Dermis blood vessel endothelial cell (primary cell): Measurements from ENCODE around the gene FLRT1. TPM values are rescaled to one million over a fixed set of nuclear protein-coding genes. Genes with fewer than 3 reads are reported as not detected.

ENCODE experiments used
- DNase-seq: peaks from one replicate; pipeline ENCODE4 v3.0.0; 2010
- total RNA-seq: library from RNA; depleted of rRNA; stranded (reverse); fragments of >200 nt; gene quantifications from 2 replicates; pipeline ENCODE4 v1.2.3, GENCODE V29; 2014

The FLRT1 gene
- total RNA-seq, result not detected in 2 replicates

- DNase-seq, result no peak
Measured at GRCh38 chr11:64035576-64035975, at the start of gene FLRT1. Gene FLRT1 (plus strand): TSS chr11:64035931. CDS start chr11:64116268, 80,337 bp downstream.

GRCh38 chr11:63986156-63986931 is 49.4 kb upstream of the FLRT1 start, which contains the start of gene OTUB1:
Gene OTUB1 (plus strand): TSS chr11:63986438. CDS start chr11:63986457, 19 bp downstream.
- DNase-seq, result peak; percentile 92

- no peak for DNase-seq
Measured at GRCh38 chr11:63986932-63987513, 48.7 kb upstream of the FLRT1 start.

- no peak for DNase-seq
Measured at GRCh38 chr11:63991558-63991957, 44.2 kb upstream of the FLRT1 start.

- DNase-seq, result no peak
Measured at GRCh38 chr11:63993100-63993499, 42.6 kb upstream of the FLRT1 start.

- no peak for DNase-seq
Measured at GRCh38 chr11:63993993-63994392, 41.7 kb upstream of the FLRT1 start.

GRCh38 chr11:63996512-63996911 is 39.2 kb upstream of the FLRT1 start:
- no peak for DNase-seq

- DNase-seq, result no peak
Measured at GRCh38 chr11:63997104-63997700, 38.5 kb upstream of the FLRT1 start.

- no peak for DNase-seq
Measured at GRCh38 chr11:63997801-63998337, 37.9 kb upstream of the FLRT1 start.

- no peak for DNase-seq
Measured at GRCh38 chr11:63998558-63999348, 37.0 kb upstream of the FLRT1 start.

GRCh38 chr11:63999349-64000025 is 36.2 kb upstream of the FLRT1 start:
- DNase-seq, result peak; percentile 35

- peak; percentile 83 for DNase-seq
Measured at GRCh38 chr11:64000026-64000739, 35.5 kb upstream of the FLRT1 start.

GRCh38 chr11:64000740-64001483 is 34.8 kb upstream of the FLRT1 start:
- no peak for DNase-seq

GRCh38 chr11:64001484-64002420 is 34.0 kb upstream of the FLRT1 start:
- peak; percentile 80 for DNase-seq

- peak; percentile 46 for DNase-seq
Measured at GRCh38 chr11:64003807-64004589, 31.7 kb upstream of the FLRT1 start.

- DNase-seq, result no peak
Measured at GRCh38 chr11:64004590-64004984, 31.1 kb upstream of the FLRT1 start.

- no peak for DNase-seq
Measured at GRCh38 chr11:64005691-64006090, 30.0 kb upstream of the FLRT1 start.

- no peak for DNase-seq
Measured at GRCh38 chr11:64006398-64006797, 29.3 kb upstream of the FLRT1 start.
